Lower leg skin (tissue), 4 donors: Measurements from ENCODE around the gene ZBTB17. TPM values are rescaled to one million over a fixed set of nuclear protein-coding genes. Genes with fewer than 3 reads are reported as not detected.
"Not testable (repeated sequence)": the region's sequence is repeated elsewhere in the genome, so short reads cannot be mapped to it uniquely, and the experiment has no call there.

Experiments
- DNase-seq, 2 donors: peaks; one replicate each; pipeline ENCODE4 v3.0.0-alpha.2; 2019; ENCODE audit warnings: low spot score in 2 of 2
- H3K4me3 ChIP-seq: fragments of 200-600 bp; sonication (generic); 2 replicates; pipeline ENCODE4 v1.5.1; 2017; ENCODE audit warnings: mild to moderate bottlenecking, low read depth; ENCODE audit not compliant: poor library complexity, severe bottlenecking
- POLR2A ChIP-seq, 2 donors: fragments of 450-650 bp; IDR thresholded peaks; one replicate each; pipeline ENCODE4 v1.6.1; 2016 to 2017; ENCODE audit warnings: antibody characterized with exemption in 2 of 2, mild to moderate bottlenecking in 1 of 2, moderate library complexity in 1 of 2
- WGBS, 2 donors: methylation state at CpG; one replicate each; pipeline ENCODE4 v1.1.5; 2018; 5-methylcytosine and 5-hydroxymethylcytosine counted together
- intact Hi-C: fragments of 100-400 bp; cut with DNase I; formaldehyde crosslinking; loops from one replicate; pipeline ENCODE4 v1.15.0; 2023; ENCODE audit warnings: low total_unique reads
- total RNA-seq, 4 donors: library from RNA; depleted of rRNA; stranded (reverse); fragments of >200 nt; gene quantifications; one replicate each; pipeline ENCODE4 v1.1.0, GENCODE V29; 2016
- TF ChIP-seq, protein P1 (sequence below), 3 donors: fragments of 450-650 bp; IDR thresholded peaks; one replicate each; pipeline ENCODE4 v1.5.1; 2016; ENCODE audit warnings: antibody characterized with exemption in 3 of 3, mild to moderate bottlenecking in 3 of 3, moderate library complexity in 2 of 3

Gene ZBTB17
- total RNA-seq, 4 donors from 2014 or later, result 25.9 to 42.4 (median 29.3) TPM

DNA sequence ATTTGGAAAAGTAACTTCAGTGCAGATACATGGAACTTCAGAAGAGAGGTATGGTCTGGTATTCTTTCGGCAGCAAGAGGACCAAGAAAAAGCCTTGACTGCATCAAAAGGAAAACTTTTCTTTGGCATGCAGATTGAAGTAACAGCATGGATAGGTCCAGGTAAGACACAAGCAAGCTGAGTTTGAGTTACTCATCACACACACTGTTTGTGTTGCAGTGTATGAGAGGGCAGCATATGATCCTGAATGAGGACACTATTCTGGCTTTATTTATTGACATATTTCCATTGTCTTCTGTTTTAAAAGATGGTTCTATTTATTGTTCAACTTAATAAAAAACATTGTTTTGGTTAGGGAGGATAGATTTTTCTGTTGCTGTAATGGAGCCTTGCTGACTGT lies 64.8 kb downstream of the ZBTB17 start:
- intact Hi-C loops, result no loop called here
- no peak for DNase-seq
- TF ChIP-seq, protein P1, sequence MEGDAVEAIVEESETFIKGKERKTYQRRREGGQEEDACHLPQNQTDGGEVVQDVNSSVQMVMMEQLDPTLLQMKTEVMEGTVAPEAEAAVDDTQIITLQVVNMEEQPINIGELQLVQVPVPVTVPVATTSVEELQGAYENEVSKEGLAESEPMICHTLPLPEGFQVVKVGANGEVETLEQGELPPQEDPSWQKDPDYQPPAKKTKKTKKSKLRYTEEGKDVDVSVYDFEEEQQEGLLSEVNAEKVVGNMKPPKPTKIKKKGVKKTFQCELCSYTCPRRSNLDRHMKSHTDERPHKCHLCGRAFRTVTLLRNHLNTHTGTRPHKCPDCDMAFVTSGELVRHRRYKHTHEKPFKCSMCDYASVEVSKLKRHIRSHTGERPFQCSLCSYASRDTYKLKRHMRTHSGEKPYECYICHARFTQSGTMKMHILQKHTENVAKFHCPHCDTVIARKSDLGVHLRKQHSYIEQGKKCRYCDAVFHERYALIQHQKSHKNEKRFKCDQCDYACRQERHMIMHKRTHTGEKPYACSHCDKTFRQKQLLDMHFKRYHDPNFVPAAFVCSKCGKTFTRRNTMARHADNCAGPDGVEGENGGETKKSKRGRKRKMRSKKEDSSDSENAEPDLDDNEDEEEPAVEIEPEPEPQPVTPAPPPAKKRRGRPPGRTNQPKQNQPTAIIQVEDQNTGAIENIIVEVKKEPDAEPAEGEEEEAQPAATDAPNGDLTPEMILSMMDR (IDR thresholded peaks at IDR 0.05), result no peak
- TF ChIP-seq POLR2A (IDR thresholded peaks at IDR 0.05), result no peak
- no peak overlapping the region for H3K4me3 ChIP-seq
- 96 to 100% methylated on average over 1 of the region's 1 CpG for WGBS, 2 donors

DNA sequence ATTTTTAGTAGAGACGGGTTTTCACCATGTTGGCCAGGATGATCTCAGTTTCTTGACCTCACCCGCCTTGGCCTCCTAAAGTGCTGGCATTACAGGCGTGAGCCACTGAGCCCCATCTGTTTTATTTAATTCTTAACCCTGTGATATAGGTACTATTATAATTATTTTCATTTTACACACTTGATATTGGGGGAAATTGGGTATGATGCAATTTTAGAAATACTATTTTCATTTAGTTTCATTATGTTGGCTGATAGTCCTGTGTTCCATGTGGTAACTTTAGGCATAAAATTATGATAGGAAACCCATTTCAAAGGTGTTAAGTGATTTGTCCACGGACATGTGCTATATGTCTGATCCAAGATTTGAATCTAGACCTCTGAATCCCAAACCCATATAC lies 67.3 kb downstream of the ZBTB17 start:
- TF ChIP-seq, protein P1 (IDR thresholded peaks at IDR 0.05), result no peak
- no peak for TF ChIP-seq POLR2A (IDR thresholded peaks at IDR 0.05)
- 93% methylated on average over 4 of the region's 4 CpGs for WGBS, 2 donors
- H3K4me3 ChIP-seq, result no peak overlapping the region
- DNase-seq, result no peak
- intact Hi-C loops, result no loop called here

DNA sequence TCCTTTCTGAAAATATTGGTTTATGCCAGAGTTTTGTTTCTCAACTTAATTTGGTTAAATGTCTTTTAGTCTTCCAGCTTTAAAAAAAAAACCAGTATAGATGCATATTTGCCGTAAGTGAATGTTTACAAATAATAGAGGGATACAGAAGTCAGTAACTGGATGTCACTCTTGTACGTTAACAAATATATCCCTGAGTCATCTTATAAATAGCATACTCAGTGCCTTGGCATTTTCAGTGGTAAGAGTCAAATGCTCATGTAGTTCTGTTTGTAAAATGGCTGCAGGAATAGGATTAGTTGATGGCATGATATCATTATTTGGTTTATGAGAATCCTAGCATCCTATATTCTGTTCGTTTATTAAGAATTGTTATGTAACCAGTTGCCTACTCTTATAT lies 73.0 kb downstream of the ZBTB17 start:
- no peak for DNase-seq

DNA sequence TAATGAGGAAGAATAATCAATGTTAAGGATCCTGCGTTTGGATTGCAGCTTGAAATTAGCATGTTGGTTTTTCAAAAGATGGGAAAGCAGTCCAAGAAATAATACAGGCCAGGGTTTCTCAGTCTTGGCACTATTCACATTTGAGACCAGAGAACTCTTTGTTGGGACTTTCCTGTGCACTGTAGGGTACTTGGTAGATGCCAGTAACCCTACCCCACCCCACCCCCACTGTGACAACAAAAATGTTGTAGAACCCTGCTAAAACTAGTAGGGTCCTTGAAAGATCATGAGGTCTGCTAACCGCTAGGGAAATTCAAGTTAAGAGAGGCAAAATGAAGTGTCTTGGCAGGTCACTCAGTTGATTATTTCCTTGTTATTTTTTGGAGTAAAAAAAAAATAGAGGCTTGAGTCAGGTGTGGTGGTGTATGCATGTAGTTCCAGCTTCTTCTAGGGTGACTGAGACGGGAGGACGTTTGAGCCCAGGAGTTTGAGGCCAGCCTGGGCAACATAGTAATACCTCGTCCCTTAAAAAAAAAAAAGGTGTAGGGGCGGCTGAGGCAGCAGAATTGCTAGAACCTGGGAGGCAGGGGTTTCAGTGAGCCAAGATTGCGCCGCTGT lies 75.1 kb downstream of the ZBTB17 start:
- 59% methylated on average over 8 of the region's 8 CpGs for WGBS, 2 donors
- TF ChIP-seq POLR2A (IDR thresholded peaks at IDR 0.05), result no peak
- TF ChIP-seq, protein P1 (IDR thresholded peaks at IDR 0.05), result no peak
- no peak for DNase-seq
- no peak overlapping the region for H3K4me3 ChIP-seq
- intact Hi-C loops, result no loop called here

More for the DNA sequence above, 73.0 kb downstream of the ZBTB17 start:
- intact Hi-C loops, result no loop called here
- WGBS, 2 donors, result 71 to 73% methylated on average over 3 of the region's 3 CpGs
- TF ChIP-seq POLR2A (IDR thresholded peaks at IDR 0.05), result no peak
- TF ChIP-seq, protein P1 (IDR thresholded peaks at IDR 0.05), result no peak
- H3K4me3 ChIP-seq, result no peak overlapping the region

DNA sequence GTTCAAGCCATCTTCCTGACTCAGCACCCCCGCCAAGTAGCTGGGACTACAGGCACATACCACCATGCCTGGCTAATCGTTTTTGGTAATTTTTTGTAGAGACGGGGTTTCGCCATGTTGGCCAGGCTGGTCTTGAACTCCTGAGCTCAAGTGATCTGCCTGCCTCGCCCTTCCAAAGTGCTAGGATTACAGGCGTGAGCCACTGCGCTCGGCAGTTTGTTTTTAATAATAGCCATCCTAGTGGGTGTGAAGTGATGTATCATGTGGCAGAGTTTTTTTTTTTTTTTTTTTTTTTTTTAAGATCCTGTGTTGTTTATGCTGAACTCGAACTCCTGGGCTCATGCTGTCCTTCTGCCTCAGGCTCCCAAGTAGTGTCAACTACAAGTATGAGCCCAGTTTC lies 76.6 kb downstream of the ZBTB17 start:
- intact Hi-C loops, result no loop called here
- H3K4me3 ChIP-seq, result no peak overlapping the region
- no peak for DNase-seq
- WGBS, 2 donors, result 87 to 95% methylated on average over 9 of the region's 9 CpGs
- TF ChIP-seq, protein P1 (IDR thresholded peaks at IDR 0.05), result no peak
- TF ChIP-seq POLR2A (IDR thresholded peaks at IDR 0.05), result no peak

DNA sequence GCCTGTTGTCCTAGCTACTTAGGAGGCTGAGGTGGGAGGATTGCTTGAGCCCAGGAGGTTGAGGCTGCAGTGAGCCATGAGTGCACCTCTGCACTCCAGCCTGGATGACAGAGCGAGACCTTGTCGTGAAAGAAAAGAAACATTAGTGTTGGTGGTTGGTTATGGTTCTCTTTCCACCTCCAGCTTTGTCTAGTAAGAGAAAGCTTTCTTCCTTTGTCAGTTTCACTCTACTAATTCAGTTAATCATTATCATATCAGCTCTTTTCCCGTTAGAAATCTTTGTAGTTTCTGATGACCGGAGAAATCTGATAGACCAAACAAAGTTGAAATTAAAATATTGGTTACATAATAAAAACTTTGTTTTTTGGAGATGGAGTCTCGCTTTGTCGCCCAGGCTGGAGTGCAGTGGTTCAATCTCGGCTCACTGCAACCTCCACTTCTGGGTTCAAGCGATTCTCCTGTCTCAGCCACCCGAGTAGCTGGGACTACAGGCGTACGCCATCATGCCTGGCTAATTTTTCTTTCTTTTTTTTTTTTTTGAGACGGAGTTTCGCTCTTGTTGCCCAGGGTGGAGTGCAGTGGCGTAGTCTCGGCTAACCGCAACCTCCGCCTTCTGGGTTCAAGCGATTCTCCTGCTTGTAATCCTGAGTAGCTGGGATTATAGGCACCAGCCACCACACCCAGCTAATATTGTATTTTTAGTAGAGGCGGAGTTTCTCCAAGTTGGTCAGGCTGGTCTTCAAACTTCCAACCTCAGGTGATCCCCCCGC lies 78.9 kb downstream of the ZBTB17 start:
- H3K4me3 ChIP-seq, intact Hi-C loops, DNase-seq: not testable (repeated sequence)
- WGBS, 2 donors, result 95 to 96% methylated on average over 20 of the region's 20 CpGs
